Bronchial epithelial cell (primary cell): Measurements from ENCODE around the gene IER5. TPM values are rescaled to one million over a fixed set of nuclear protein-coding genes. Genes with fewer than 3 reads are reported as not detected.

ENCODE experiments used
- DNase-seq: peaks from one replicate; pipeline ENCODE4 v3.0.0-alpha.2; 2010; ENCODE audit warnings: low read depth
- FAIRE-seq: peaks from 2 replicates; lab custom pipeline; 2011; peaks lifted over from hg19 to GRCh38; lab: Jason Lieb, UNC
- H3K27me3 ChIP-seq: 2 replicates; pipeline ENCODE4 v1.5.1; 2011; ENCODE audit warnings: low read length; ENCODE audit not compliant: control insufficient read depth, insufficient read depth
- H3K36me3 ChIP-seq: 2 replicates; pipeline ENCODE4 v1.5.1; 2011; ENCODE audit warnings: low read length; ENCODE audit not compliant: control insufficient read depth, insufficient read depth
- H3K4me3 ChIP-seq: 2 replicates; pipeline ENCODE4 v1.5.1; 2011; ENCODE audit warnings: mild to moderate bottlenecking, low read depth, low read length, control low read depth
- total RNA-seq: library from RNA; depleted of rRNA; stranded (reverse); fragments of >200 nt; gene quantifications from 2 replicates; pipeline ENCODE4 v1.2.1, GENCODE V29; 2014
- TF ChIP-seq, protein P1 (sequence below): IDR thresholded peaks from 2 replicates; pipeline ENCODE4 v1.5.1; 2011; ENCODE audit warnings: mild to moderate bottlenecking, moderate library complexity, low read length, control low read depth, inconsistent platforms; ENCODE audit not compliant: insufficient read depth, severe bottlenecking

Gene IER5
- total RNA-seq, 1 donor from 2014 or later = 47.7 TPM

GRCh38 chr1:181091309-181092040 is 3.0 kb downstream of the IER5 start:
- peaks cover 5% of the 10 kb centered on the region for H3K36me3 ChIP-seq
- H3K27me3 ChIP-seq = no peaks in the 10 kb centered on the region
- FAIRE-seq (no peak), DNase-seq (no peak)
- TF ChIP-seq, protein P1, sequence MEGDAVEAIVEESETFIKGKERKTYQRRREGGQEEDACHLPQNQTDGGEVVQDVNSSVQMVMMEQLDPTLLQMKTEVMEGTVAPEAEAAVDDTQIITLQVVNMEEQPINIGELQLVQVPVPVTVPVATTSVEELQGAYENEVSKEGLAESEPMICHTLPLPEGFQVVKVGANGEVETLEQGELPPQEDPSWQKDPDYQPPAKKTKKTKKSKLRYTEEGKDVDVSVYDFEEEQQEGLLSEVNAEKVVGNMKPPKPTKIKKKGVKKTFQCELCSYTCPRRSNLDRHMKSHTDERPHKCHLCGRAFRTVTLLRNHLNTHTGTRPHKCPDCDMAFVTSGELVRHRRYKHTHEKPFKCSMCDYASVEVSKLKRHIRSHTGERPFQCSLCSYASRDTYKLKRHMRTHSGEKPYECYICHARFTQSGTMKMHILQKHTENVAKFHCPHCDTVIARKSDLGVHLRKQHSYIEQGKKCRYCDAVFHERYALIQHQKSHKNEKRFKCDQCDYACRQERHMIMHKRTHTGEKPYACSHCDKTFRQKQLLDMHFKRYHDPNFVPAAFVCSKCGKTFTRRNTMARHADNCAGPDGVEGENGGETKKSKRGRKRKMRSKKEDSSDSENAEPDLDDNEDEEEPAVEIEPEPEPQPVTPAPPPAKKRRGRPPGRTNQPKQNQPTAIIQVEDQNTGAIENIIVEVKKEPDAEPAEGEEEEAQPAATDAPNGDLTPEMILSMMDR = no peak
- H3K4me3 ChIP-seq = peak overlapping the region; percentile 84

DNA sequence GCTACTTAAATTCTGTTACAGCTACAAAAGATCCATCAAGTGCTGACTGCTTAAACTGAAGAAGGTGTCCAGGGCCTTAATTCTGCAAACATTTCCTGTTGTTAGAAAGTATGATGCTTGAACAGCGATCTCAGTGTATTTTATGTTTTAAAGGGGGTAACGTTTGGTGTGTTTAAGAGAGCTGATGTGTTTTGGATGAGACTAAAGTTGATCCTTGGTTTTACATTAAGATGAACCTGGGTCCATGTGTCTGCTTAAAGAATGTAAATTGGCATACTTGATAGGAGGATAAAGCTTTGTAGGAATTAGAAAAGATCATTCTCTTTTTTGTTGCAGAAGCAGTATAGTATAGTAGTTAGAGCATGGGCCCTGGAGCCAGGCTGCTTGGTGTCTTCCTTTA is 3.6 kb downstream of the IER5 start:
- TF ChIP-seq, protein P1 = no peak
- Histone ChIP-seq H3K27me3 (no peaks in the 10 kb centered on the region), H3K4me3 (peak overlapping the region; percentile 84), H3K36me3 (peaks cover 5% of the 10 kb centered on the region)
- FAIRE-seq (no peak), DNase-seq (no peak)

DNA sequence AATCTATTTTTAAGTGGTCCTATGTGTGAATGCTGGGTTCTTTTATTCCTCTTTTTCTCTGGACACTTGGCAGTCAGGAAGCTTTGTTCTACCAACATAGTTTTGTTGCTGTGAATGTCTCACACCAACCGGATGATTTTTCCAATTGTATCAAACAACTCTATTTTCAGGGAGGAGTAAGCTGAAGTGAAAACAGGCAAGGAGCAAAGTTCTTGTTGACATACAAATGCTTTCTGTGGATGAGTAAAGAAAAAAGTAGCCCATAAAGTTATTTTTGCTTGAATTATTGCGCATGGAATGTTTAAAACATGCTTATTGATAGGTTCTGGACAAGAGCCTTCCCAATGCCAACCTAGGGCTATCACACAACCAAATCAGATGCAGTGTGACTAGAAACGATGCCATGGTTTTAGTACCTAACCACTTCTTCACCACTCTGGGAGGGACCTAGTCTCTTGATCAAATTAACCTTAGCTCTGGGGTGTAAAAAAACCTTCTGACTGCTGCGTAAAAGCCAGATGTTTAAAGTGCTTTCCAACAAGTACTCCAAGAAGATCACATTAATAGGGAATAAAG is 4.5 kb downstream of the IER5 start:
- Histone ChIP-seq H3K4me3 (no peak overlapping the region), H3K27me3 (no peaks in the 10 kb centered on the region), H3K36me3 (peaks cover 5% of the 10 kb centered on the region)
- FAIRE-seq = no peak
- TF ChIP-seq, protein P1 = no peak
- no peak for DNase-seq

DNA sequence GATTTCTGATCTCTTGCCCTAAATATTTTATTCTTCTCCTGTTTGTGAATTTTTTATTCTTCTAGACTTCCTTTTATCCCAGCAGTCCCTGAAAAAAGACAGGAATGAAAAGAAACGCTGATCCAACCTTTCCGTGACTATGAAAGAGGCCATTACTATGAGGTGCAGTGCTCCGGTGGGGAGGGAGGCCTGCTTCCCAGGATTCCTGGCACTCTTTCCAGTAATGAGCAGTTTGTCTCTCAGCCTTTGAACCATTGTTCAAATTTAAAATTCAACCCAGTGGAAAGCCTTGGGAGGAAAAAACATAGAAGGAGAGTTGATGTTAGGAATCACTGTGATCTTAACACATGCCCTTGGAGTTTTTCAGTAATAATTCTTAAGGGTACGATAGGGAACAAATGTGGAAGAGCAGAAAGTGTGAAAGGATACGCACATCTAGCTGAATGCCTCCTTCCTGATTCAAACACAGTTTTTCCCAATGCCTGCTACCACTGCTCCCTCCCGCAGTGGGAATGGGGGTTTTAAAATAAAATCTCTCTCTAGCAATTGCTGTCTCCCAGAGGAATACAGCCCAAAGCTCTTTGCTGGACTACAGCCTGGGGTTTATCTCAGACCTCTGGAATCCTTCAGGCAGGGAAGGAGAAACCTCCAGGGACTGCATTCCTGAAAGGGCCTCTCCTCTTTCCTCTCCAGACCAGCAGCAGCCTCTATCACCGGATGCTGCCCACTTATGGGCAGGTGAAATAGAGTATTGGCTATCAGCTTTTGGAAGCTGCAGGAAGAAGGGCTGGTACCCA is 6.1 kb downstream of the IER5 start:
- Histone ChIP-seq H3K36me3 (peaks cover 5% of the 10 kb centered on the region), H3K4me3 (no peak overlapping the region), H3K27me3 (no peaks in the 10 kb centered on the region)
- TF ChIP-seq, protein P1 = no peak
- DNase-seq = no peak
- FAIRE-seq = no peak

- no peak overlapping the region for H3K4me3 ChIP-seq
- no peaks in the 10 kb centered on the region for H3K27me3 ChIP-seq
- no peak for DNase-seq
- TF ChIP-seq, protein P1 = no peak
- H3K36me3 ChIP-seq = peaks cover 4% of the 10 kb centered on the region
- FAIRE-seq = no peak
Observed at GRCh38 chr1:181095260-181095659, 6.8 kb downstream of the IER5 start.
